ENCODE measurements around the gene PPARA.

DNA sequence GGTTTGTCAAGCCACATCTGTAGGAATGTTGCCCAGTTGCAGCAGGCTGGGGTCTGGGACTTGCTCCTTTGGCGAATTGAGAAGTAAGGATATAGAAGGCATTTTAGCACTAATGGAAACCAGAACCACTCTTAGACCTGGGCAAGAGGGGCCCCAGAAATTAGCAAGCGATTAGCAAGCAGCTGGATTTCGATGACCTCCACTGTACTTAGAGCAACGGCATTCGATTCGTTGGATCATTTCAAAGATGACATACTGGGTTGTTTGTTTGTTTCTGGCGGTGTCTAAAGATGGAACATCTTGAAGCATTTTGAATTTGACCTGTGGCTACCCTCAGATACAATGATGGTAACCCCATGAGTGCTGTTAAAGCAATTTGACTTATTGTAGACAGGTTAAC is 100.9 kb downstream of the PPARA start:
- TF ChIP-seq CTCF (IDR thresholded peaks at IDR 0.05) (no peak), EP300 (IDR thresholded peaks at IDR 0.05) (no peak), POLR2A (IDR thresholded peaks at IDR 0.05) (no peak), POLR2AphosphoS5 (IDR thresholded peaks at IDR 0.05) (no peak)
